Keratinocyte (primary cell): ENCODE data around the gene NFATC1. TPM values are rescaled to one million over a fixed set of nuclear protein-coding genes. Genes with fewer than 3 reads are reported as not detected.

Experiments
- DNase-seq: peaks from one replicate; pipeline ENCODE4 v3.0.0-alpha.2; 2011; ENCODE audit warnings: low read depth, missing footprints, low spot score
- FAIRE-seq: peaks from 2 replicates; lab custom pipeline; 2011; peaks lifted over from hg19 to GRCh38; lab: Jason Lieb, UNC
- H2AFZ ChIP-seq: 2 replicates; pipeline ENCODE4 v1.6.0; 2012; ENCODE audit warnings: low read length, control low read depth, inconsistent platforms; ENCODE audit not compliant: control insufficient read depth
- H3K27ac ChIP-seq: 2 replicates; pipeline ENCODE4 v1.5.1; 2011; ENCODE audit warnings: low read length; ENCODE audit not compliant: control insufficient read depth, insufficient read depth
- H3K27me3 ChIP-seq: 3 replicates; pipeline ENCODE4 v1.6.0; 2011; ENCODE audit warnings: low read length; ENCODE audit not compliant: control insufficient read depth, insufficient read depth; ENCODE audit errors: extremely low read depth
- H3K36me3 ChIP-seq, 2 experiments: 2 replicates in 1 of 2; 3 replicates in 1 of 2; pipeline ENCODE4 v1.5.1; 2011; ENCODE audit warnings: low read length in 2 of 2, mild to moderate bottlenecking in 1 of 2; ENCODE audit not compliant: control insufficient read depth in 2 of 2, insufficient read depth in 2 of 2; ENCODE audit errors: extremely low read depth in 1 of 2
- H3K4me1 ChIP-seq: 3 replicates; pipeline ENCODE4 v1.5.1; 2011; ENCODE audit warnings: low read length; ENCODE audit not compliant: control insufficient read depth, insufficient read depth; ENCODE audit errors: extremely low read depth
- H3K4me2 ChIP-seq: 3 replicates; pipeline ENCODE4 v1.6.0; 2011; ENCODE audit warnings: low read depth, low read length; ENCODE audit not compliant: control insufficient read depth, insufficient read depth; ENCODE audit errors: extremely low read depth
- H3K4me3 ChIP-seq, 3 experiments: fragments of 200-600 bp in 1 of 3; sonication (generic) in 1 of 3; 2 replicates in 2 of 3; 3 replicates in 1 of 3; pipeline ENCODE4 v1.5.1; 2011 to 2016; ENCODE audit warnings: low read length in 3 of 3, mild to moderate bottlenecking in 3 of 3, control low read depth in 2 of 3, inconsistent platforms in 1 of 3, low read depth in 1 of 3, mixed read lengths in 1 of 3, mixed run types in 1 of 3, moderate library complexity in 1 of 3; ENCODE audit not compliant: control insufficient read depth in 2 of 3, insufficient read depth in 2 of 3; ENCODE audit errors: extremely low read depth in 1 of 3
- H3K79me2 ChIP-seq: 2 replicates; pipeline ENCODE4 v1.6.0; 2012; ENCODE audit warnings: low read length; ENCODE audit not compliant: control insufficient read depth, insufficient read depth
- H3K9ac ChIP-seq: 3 replicates; pipeline ENCODE4 v1.6.0; 2011; ENCODE audit warnings: low read length; ENCODE audit not compliant: control insufficient read depth, insufficient read depth; ENCODE audit errors: extremely low read depth
- H3K9me1 ChIP-seq: 3 replicates; pipeline ENCODE4 v1.6.0; 2011; ENCODE audit warnings: low read length; ENCODE audit not compliant: control insufficient read depth, insufficient read depth; ENCODE audit errors: extremely low read depth
- H3K9me3 ChIP-seq: 2 replicates; pipeline ENCODE4 v1.5.1; 2012; ENCODE audit warnings: low read depth, low read length; ENCODE audit not compliant: control insufficient read depth
- H4K20me1 ChIP-seq: 3 replicates; pipeline ENCODE4 v1.6.0; 2011; ENCODE audit warnings: low read length; ENCODE audit not compliant: control insufficient read depth, insufficient read depth; ENCODE audit errors: extremely low read depth
- CTCF ChIP-seq, 3 experiments: IDR thresholded peaks in 1 of 3; conservative IDR thresholded peaks in 1 of 3; optimal IDR thresholded peaks in 1 of 3; 2 replicates in 2 of 3; 3 replicates in 1 of 3; pipeline versions ENCODE3 to v1.5.1; 2011; ENCODE audit warnings: low read length in 3 of 3, mild to moderate bottlenecking in 3 of 3, moderate library complexity in 2 of 3, control low read depth in 1 of 3, inconsistent platforms in 1 of 3; ENCODE audit not compliant: insufficient read depth in 2 of 3; ENCODE audit errors: extremely low read depth in 1 of 3
- EZH2 ChIP-seq: IDR thresholded peaks from one replicate; pipeline ENCODE4 v1.6.1; 2012; ENCODE audit warnings: inconsistent platforms, mild to moderate bottlenecking, low read length, moderate library complexity
- dilution Hi-C: fragments of 300-500 bp; cut with MboI; formaldehyde crosslinking; loops from one replicate; pipeline ENCODE4 v1.7.0; 2020; ENCODE audit warnings: low sequenced_read_pairs; ENCODE audit not compliant: extremely low pct_ligation_motif_present
- polyA plus RNA-seq, 5 experiments: library from polyadenylated mRNA; depleted of rRNA in 3 of 5; stranded (reverse) in 3 of 5; stranded (forward) in 1 of 5; unstranded in 1 of 5; fragments of >200 nt; gene quantifications; 1 replicate in 1 of 5; 2 replicates in 3 of 5; 3 replicates in 1 of 5; pipeline versions ENCODE4 v1.2.1 to v1.2.3, GENCODE V29; 2011 to 2012; ENCODE audit warnings: missing spikeins in 2 of 5, low read depth in 1 of 5, low replicate concordance in 1 of 5

NFATC1 gene
- polyA plus RNA-seq, 1 donor (not counting 4 experiments of a cell fraction or from before 2014, with no cell fraction given), result 0.77 TPM

DNA sequence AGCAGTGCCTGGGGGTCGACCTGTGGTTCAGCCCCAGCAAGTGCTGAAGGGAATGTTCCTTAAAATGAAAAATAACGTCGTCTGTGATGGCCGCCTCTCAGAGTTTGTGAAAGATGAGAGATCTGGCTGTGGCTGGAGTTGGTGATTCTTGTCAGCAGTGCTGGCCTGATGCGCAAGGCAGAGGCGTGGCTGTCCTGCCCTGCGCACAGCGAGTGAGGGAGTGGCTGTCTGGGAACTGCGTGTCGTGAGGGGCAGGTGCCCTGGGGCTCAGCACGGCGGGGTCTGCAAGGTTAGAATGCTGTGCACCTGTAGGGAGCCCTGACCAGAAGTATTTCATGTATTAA is 8.8 kb downstream of the NFATC1 start:
- no peaks in the 10 kb centered on the region for H3K79me2 ChIP-seq
- FAIRE-seq, result no peak
- no peaks in the 10 kb centered on the region for H3K36me3 ChIP-seq

GRCh38 chr18:79405019-79405780 is 9.5 kb downstream of the NFATC1 start:
- H3K9me3 ChIP-seq, result no peaks in the 10 kb centered on the region
- no peak overlapping the region for H3K4me3 ChIP-seq
- TF ChIP-seq CTCF (optimal IDR thresholded peaks at IDR 0.05 in 1 of 3, IDR thresholded peaks at IDR 0.05 in 1 of 3, conservative IDR thresholded peaks at IDR 0.05 in 1 of 3; ENCODE audit: extremely low read depth in 1 of 3, insufficient read depth in 2 of 3, low read length in 3 of 3), result no peak
- no peak for TF ChIP-seq EZH2
- FAIRE-seq, result no peak
- no peaks in the 10 kb centered on the region for H3K36me3 ChIP-seq
- H3K9ac ChIP-seq, result no peak overlapping the region
- H3K9me1 ChIP-seq, result no peaks in the 10 kb centered on the region
- no peak for DNase-seq
- H3K79me2 ChIP-seq, result no peaks in the 10 kb centered on the region
- no peaks in the 10 kb centered on the region for H3K4me1 ChIP-seq
- no peaks in the 10 kb centered on the region for H4K20me1 ChIP-seq
- peaks cover 14% of the 10 kb centered on the region for H3K27me3 ChIP-seq
- dilution Hi-C loops, result no loop called here
- H3K4me2 ChIP-seq, result no peak overlapping the region
- H3K27ac ChIP-seq, result no peak overlapping the region
- no peak overlapping the region for H2AFZ ChIP-seq

More for the DNA sequence above, 8.8 kb downstream of the NFATC1 start:
- H3K4me3 ChIP-seq, result no peak overlapping the region
- H2AFZ ChIP-seq, result no peak overlapping the region
- H3K9ac ChIP-seq, result no peak overlapping the region
- H3K9me1 ChIP-seq, result no peaks in the 10 kb centered on the region
- H3K27ac ChIP-seq, result no peak overlapping the region
- DNase-seq, result no peak
- no peaks in the 10 kb centered on the region for H3K4me1 ChIP-seq
- TF ChIP-seq EZH2 (no peak), CTCF (optimal IDR thresholded peaks at IDR 0.05 in 1 of 3, IDR thresholded peaks at IDR 0.05 in 1 of 3, conservative IDR thresholded peaks at IDR 0.05 in 1 of 3; ENCODE audit: extremely low read depth in 1 of 3, insufficient read depth in 2 of 3, low read length in 3 of 3) (no peak)
- H4K20me1 ChIP-seq, result no peaks in the 10 kb centered on the region
- H3K4me2 ChIP-seq, result no peak overlapping the region
- dilution Hi-C loops, result no loop called here
- no peaks in the 10 kb centered on the region for H3K9me3 ChIP-seq
- peaks cover 14% of the 10 kb centered on the region for H3K27me3 ChIP-seq
